GM18505 (cell line): ENCODE data around the gene TGM3.

ENCODE experiments used
- ATAC-seq: cut with Tn5 transposase; IDR thresholded peaks from one replicate; pipeline ENCODE4 v1.9.1; 2021; ENCODE audit not compliant: unreplicated experiment
- POLR2A ChIP-seq: IDR thresholded peaks from 4 replicates; pipeline ENCODE4 v1.6.1; 2011; ENCODE audit warnings: borderline replicate concordance; ENCODE audit not compliant: insufficient read depth, insufficient read length; ENCODE audit errors: extremely low read depth

TGM3 gene

GRCh38 chr20:2305029-2305428, 9.2 kb downstream of the TGM3 start:
- no peak for TF ChIP-seq POLR2A
- ATAC-seq: no peak

GRCh38 chr20:2305479-2305878, 9.7 kb downstream of the TGM3 start:
- ATAC-seq: no peak
- TF ChIP-seq POLR2A: no peak

- TF ChIP-seq POLR2A: no peak
- ATAC-seq: no peak
Measured at GRCh38 chr20:2305946-2306345, 10.1 kb downstream of the TGM3 start.

- ATAC-seq: no peak
- TF ChIP-seq POLR2A: no peak
Measured at GRCh38 chr20:2307136-2307535, 11.3 kb downstream of the TGM3 start.

- ATAC-seq: no peak
- no peak for TF ChIP-seq POLR2A
Measured at GRCh38 chr20:2311329-2311728, 15.5 kb downstream of the TGM3 start.

- no peak for TF ChIP-seq POLR2A
Measured at GRCh38 chr20:2312876-2313275, 17.1 kb downstream of the TGM3 start.

GRCh38 chr20:2313316-2313715, 17.5 kb downstream of the TGM3 start:
- no peak for ATAC-seq
- no peak for TF ChIP-seq POLR2A

More at GRCh38 chr20:2312876-2313275, 17.1 kb downstream of the TGM3 start:
- no peak for ATAC-seq

- ATAC-seq: no peak
- TF ChIP-seq POLR2A: no peak
Measured at GRCh38 chr20:2314759-2315439, 19.1 kb downstream of the TGM3 start.

GRCh38 chr20:2315440-2315778, 19.6 kb downstream of the TGM3 start:
- ATAC-seq: no peak
- no peak for TF ChIP-seq POLR2A

GRCh38 chr20:2316847-2317495, 21.2 kb downstream of the TGM3 start:
- TF ChIP-seq POLR2A: no peak
- no peak for ATAC-seq

- no peak for TF ChIP-seq POLR2A
- no peak for ATAC-seq
Measured at GRCh38 chr20:2320813-2321658, 25.2 kb downstream of the TGM3 start.

GRCh38 chr20:2323051-2323450, 27.2 kb downstream of the TGM3 start:
- TF ChIP-seq POLR2A: no peak
- no peak for ATAC-seq

- no peak for TF ChIP-seq POLR2A
Measured at GRCh38 chr20:2326046-2326445, 30.2 kb downstream of the TGM3 start.

More at GRCh38 chr20:2326046-2326445, 30.2 kb downstream of the TGM3 start:
- ATAC-seq: no peak
